NCI-H1092 treated with DMSO at 0.1 percent for 48 hours (cell line): ENCODE data around the gene CDC6.

ENCODE experiments used
- DNase-seq: peaks from one replicate; lab custom pipeline; 2025; lab: John Stamatoyannopoulos, UW

Gene CDC6

DNA sequence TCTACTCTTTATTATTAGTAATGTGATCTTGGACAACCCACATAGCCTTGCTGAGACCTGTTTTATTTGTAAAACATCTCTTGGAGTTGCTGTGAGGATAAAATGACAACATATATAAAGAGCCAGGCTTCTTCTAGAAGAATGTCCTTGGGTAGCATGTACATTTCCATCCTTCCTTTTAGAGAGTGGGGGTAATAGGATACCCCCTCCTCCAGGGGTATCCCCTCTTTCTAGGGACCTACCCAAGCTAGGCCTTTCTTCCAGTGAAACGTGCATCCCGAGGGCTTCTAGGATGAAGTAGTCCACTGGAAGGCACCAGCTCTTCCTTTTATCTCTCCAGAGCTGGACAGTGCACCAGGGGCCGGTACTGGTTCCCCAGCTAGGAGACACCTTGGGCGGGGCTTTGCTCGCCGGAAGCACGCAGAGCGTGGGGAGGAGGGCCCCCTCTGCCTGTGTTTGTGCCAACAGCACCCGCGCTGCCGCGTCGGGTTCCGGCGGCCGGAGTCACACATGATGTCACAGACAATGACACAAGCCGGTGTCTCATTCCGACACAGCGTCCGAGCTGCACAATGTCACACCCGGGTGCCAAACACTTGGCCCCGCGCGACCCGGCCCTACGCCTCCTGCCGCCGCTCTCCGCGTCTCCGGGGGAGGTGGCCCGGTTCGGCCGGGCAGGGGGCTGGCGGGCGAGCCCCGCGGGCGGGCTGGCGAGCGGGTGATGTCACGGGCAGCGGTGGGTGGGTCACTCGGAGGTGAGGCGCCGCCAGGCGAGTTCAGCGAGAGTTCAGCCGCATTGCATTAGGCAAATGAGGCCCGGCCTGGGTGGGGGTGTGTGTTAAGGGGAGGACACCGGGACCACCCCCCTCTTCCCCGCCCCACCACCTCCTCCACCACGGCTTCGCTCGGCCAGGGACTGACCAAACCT, 53.5 kb downstream of the CDC6 start:
- DNase-seq = peak; percentile 52

DNA sequence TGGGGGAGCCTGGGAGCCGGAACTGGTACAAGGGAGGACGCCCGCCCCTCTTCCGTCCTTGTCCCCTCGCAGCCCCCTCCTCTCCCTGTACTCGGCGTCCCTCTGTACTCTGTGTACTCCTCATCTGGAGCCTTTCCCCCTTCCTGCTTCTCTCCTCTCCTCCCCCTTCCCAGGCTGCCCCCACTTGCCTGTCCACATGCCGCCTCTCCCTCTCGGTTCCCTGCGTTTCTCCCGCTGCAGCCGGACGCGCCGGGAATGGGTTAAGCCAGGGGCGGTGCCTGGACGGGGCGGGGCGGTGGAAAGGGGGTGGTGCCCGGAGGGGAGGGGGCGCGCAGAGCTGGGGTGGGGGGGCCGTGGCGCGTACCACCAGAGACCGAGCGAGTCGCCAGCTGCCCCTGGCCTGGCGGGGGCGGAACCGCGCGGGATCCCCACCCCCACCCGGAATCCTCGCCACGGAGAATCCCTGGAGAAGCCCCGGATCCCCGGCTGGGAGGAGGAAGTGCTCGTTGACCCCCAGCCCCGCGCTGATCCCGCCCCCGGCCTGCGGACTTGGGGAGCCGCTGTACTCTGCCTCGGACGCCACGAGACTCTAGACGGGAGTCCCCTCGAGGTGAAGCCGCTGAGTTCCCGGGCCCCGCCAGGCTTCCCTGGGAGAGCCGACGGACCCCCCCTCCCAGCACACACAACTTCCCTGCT, 54.3 kb downstream of the CDC6 start:
- DNase-seq = peak; percentile 25

DNA sequence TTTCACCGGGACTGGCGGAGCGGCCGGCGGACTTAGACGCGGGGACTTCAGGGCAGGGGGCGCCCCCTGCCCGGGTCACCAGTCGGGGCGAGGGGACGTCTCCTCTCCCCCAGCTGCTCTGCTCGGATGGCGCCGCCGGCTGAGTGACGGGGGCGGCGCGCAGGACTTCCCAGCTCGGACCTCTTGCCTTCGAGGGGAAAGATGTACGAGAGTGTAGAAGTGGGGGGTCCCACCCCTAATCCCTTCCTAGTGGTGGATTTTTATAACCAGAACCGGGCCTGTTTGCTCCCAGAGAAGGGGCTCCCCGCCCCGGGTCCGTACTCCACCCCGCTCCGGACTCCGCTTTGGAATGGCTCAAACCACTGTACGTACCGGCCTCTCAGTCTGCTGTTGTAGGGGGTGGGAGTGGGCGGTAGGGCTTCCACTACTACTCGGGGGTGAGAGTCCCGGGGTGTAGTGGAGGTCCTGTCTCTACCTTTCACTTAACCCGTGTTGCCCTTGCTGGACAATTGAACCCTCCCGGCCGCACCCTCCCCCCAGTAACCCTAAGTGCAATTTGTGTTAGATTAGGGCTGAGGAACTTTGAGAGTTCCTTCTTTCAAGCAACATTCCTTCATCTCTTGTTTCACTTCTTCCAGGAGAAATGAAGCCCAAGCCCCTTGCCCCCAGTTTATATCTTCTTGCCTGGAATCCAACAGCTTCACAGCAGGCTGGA, 55.0 kb downstream of the CDC6 start:
- DNase-seq = no peak

DNA sequence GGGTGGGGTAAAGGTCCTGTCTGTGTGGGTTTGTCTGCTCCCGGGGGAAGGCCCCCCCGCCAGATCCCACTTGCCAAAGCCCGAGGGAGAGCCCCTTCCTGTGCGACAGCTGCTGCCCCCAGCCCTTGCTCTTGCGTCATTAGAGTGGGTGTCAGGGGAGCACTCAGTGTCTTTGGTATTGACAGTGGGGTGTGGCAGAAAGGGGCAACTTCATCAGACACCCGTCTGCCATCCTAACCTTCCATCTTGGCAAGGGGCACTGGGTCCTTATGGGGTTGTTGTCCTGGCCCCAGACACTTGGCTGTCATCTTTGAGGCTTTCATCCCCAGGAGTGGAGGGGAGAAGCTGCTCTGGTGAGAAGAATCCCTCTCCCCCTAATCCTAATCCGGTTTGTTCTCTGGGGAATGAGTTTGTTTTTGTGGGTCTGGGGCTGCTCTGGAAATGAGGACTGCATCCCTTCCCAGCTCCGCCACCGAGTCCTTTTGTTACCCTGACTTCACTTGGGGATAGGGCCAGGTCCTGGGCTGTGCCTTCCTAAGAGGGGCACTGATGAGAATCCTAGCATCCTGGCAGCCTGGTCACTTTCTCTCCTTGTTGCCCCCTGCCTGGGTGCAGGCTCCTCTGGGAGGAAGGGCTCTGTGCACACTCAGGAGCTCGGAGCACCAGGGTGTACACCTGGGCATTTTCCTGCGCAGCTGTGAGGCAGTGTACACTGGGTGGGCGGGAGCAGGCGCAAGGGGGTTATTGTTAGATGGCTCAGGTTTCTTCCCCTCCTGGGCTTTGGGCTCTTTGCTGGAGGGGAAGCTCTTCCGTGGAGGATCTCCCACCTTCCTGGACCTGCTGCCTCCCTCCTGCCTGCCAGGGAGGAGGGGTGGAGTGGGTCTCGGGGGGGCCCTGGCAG, 55.8 kb downstream of the CDC6 start:
- peak; percentile 37 for DNase-seq

DNA sequence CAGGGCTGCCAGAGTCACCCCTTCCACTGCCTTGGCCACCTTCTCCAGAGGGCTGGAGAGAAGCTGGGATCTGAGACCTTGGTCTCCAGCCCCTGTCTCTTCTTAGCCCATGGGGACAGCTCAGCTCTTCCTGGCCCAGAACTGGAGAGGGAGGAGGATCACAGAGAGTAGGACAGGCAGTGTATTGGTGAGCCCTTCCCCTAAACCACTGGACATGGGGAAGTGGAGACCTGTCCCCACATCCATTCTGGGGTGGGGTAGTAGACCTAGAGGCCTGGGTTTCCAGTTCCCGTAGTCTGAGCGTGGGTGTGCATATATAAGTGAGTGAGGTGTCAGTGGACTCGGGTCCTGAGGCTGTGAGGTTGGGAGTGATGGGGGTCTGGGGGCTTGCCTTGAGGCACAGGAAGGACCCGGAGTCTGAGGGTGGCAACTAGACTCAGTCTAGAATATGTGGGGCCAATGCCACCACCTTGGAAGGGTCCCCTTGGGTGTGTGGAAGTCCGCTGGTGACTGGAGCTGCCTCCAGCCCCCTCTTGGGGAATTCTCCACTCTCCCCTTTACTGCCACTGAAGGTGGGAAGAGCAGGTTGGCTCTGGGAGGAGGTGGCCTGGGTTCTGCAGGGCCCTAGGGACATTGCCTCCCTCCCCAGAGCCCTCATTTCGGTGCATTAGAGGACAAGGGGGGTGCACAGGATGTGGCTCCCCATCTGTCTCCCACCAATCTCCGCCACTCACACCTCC, 56.9 kb downstream of the CDC6 start:
- no peak for DNase-seq

DNA sequence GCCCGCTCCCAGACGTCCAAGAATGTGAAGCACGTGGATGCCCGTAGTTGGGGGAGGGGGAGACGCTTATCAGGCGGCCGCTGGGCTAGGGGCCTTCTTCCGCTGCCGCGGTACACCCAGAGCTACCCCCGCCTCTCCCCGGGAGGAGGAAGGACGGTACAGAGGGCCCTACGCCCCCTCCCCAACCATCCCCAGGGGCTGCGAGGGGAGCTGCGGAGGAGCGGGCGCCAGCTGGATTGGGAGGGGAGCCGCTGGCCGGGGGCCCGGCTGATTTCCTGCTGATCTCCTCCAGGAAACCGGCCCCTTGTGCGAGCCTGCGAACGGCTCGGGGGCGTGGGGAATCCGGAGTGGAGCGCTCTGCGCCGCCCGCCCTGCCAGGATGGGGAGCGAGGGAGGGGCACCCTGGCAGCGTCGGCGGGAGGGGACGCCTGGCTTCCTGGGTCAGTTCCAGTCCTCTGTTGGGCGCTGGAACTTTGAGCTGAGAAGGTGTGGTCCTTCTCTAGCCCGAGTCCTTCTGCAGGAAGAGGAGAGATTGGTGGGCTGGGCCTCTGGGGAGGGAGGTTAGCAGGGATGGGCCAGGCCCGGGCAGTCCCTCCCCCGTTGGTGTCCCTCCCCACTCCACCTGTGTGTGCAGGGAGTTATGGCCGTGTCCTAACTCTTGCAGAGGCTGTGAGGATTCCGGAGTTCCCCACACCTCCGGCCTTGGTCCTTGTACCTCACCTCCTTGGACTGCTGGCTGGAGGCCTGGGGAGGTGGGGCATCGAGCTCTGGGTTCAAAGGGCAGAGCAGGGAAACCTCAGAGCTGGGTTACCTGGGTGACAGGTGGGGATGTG, 57.7 kb downstream of the CDC6 start:
- DNase-seq = peak; percentile 52

DNA sequence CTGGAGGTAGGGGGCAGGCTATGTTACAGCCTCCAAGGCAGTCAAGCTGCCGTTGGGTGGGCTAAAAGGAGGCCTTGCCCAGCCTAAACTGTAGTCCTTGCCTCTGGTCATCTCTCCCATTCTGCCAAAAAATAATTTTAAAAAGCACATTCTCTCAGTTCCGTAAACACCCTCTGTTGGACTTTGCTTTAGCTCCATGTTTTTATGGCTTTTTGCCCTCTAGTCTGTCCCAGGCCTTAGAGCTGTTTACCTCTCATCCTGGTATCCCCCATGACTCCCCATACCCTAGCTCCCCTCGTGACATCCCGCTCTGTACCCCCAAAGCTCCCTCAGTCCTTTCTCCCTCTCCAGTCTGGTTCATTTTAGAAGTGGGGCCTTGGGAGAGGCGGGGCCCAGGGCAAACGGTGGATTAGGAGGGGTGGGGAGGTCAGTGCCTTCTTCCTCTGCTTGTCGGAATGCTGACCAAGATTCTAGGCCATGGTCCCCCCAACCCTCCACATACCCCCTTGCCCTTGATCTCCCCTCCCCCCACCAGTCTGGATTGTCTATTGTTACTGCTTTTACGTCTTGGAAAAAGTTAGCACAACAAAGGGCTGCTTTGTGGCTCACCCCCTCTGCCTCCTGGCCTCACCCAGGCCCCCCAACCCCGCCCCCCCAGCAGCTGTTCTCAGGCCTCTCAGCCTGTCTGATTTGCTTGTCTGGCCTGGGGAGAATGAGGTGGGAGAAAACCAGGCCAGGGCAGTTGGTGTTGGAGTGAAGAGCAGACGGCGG, 58.5 kb downstream of the CDC6 start:
- no peak for DNase-seq

DNA sequence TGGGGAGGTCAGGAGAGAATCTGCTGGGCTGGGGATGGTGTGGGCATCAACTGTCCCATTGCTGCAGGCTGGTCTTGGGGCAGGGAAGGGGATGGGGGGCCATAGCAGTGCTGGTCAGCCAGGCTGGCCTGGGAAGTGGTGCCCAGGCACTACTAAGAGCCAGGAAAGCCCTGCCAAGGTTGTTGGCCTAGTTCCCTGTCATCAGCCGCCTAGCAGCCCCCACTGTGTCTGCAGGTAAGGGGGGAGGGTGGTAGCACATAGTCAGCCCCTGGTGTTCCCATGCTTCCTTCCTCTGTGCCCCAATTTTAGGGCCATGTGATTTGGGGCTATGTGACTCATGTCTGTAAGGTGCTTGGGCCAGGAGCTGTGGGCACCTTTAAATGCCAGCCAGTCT, 59.1 kb downstream of the CDC6 start:
- DNase-seq = no peak

DNA sequence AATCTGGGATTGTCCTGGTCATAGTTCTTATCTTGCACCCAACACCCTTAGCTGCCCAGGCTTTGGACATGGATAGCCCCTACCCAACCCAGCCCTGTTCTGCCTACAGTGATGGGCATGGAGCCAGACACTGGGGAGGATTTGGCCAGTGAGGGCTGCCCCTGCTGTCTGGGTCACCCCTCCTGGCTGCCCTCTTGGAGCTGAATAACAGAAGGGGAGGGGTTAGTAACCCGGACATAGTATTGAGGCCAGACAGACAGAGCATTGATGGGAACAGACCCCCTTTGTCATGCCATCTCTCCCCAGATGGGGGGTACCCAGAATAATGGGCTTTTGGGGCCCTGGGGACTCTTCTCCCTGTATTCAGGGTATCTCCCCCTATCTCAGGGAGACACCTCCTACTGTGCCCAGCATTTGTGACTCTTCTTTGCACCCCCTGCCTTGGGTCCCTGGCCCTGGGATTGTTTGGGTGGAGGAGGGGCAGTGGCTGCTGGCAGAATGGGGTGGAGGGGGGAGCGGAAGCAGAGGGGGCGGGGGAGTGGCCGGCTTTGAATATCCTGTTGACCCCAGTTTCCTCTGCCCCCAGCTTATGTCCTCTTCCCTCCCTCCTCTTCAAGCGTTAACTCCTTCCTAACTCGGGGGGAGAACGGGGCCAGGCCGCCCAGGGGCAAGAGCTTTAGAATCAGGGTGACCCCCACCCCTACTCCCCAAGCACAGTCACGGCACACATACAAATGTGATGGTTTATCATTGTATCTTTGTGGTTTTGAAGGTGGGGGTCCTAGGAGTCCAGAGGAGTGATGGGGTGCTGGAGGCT, 59.8 kb downstream of the CDC6 start:
- DNase-seq = no peak

DNA sequence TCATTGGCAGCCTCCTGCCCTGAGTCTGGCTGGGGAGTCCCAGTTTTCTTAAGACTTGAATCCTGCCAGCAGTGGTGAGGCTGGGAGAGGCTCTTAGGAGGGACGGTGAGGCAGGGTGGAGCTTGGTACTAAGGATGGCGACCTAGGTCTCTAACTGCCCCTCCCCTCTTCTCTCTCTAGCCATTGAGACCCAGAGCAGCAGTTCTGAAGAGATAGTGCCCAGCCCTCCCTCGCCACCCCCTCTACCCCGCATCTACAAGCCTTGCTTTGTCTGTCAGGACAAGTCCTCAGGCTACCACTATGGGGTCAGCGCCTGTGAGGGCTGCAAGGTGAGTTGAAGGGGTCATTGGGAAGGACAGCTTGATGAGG, 60.4 kb downstream of the CDC6 start:
- no peak for DNase-seq

DNA sequence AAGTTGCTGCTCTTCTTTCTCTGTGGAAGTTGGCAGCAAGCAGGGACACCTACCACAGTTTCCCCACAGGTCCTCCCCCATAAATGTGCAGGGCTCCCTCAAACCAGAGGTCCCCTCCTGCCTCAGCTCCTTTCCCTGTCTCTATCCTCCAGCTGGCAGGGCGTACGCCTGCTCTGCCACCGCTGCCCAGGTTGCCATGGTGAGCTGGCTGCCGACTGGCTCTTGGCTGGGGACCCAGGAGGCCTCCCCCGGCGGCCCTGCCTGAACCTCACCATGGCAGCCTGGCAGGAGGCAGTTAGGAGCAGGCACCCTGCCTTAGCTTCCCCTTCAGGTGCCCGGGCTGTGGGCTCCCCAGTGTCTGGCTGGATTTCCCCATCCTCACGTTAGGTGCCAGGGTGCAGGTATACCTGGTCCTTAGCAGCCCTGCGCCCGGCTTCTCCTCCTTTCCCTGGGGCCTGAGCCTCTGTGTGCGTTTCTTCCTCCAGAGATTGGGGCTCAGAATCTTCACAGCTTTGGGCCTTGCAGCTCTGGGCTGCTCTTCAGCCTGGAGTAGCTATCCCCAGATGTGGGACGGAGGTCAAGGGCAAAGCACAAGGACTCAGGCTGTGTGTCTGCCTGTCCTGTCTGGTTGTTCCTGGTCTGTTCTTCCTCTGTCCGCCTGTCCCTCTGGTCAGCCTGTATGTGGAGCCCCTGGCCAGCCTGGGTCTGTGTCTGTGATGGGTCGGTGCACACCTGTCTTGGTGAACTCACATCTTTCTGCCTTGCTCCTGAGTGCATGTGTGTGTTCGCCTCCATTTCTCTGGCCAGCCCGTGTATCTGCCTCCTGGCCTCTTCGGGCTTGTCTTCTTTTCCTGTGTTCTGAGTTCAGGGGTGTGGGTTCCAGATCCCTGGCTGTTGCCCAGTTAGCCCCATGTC, 61.1 kb downstream of the CDC6 start:
- DNase-seq = peak; percentile 90

DNA sequence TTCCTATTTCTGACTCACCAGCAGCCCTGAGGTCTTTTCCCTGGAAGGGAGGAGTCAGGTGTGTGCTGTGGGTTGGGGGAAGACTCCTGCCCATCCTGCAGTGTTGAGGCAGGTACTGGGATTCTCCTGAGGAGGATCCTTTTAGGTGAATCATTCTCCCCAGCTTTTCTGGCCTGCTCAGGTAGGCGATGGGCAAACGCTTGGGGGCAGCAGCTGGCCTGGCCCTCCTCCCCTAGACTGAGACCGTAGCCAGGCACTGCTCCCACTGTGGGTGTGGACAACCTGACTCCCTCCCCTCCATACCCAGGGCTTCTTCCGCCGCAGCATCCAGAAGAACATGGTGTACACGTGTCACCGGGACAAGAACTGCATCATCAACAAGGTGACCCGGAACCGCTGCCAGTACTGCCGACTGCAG, 61.8 kb downstream of the CDC6 start:
- no peak for DNase-seq

DNA sequence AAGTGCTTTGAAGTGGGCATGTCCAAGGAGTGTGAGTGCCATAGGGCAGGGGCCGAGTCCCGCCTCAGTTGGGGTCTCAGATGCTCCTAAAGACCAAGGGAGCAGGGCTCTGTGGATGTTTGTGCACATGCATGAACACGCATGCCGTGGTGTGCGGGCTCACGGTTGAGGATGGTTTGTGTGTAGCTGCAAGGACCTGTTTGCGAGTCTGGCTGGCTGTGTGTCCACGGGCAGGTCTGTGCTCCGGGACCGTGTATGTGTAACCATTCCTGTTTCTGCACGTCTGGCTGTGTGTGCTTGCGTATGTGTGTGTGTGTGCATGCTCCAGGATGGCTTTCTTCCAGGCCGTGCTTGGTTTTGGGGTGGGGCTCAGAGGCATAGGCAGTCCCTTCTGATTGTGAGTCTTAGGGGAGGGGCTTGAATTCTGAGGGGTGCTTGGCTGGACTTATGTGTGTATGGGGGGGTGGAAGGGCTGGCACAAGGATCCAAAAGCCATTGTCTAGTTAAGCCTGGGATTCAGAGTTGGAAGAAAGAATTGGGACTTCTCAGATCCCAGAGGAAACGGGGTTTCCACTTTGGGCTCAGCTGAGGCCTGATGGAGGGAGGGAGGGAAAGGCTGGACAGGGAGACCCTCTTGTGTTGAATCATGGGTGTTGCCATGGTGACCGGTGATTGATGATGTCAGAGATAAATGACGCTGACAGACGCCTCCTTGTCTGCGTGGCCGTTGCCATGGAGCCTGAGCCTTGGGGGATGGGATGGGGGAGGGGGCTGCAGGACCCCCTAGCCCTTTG, 62.4 kb downstream of the CDC6 start:
- DNase-seq = peak; percentile 56

DNA sequence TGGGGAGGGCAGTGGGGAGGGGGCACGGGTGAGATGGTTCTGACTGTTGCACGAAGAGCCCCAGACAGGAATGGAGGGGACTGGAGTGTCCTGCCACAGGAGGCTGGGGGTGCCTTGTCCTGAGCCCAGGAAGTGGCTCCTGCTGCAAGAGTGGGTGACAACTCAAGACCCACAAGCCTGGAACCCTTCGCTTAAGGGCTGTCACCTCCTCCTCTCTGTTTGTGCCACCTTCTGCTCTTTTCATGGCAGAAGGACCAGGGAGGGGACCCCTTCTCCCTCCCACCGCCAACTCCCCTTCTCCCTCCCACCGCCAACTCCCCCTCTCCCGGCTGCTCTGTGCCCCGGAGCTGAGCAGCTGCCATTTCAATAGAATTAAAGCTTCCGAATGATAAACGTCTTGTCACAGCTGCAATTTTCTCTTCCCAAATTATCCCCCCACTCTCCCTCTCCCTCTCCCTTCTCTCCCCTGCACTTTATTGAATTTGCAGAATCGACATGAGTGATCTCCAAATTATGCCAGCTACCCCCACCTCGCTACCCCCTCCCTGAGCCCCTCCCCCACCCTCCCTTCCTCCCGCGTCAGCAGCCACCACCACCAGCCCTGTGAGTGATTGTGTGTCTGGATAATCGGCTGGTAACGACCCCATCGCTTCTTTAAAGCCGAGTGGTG, 63.1 kb downstream of the CDC6 start:
- peak; percentile 90 for DNase-seq

DNA sequence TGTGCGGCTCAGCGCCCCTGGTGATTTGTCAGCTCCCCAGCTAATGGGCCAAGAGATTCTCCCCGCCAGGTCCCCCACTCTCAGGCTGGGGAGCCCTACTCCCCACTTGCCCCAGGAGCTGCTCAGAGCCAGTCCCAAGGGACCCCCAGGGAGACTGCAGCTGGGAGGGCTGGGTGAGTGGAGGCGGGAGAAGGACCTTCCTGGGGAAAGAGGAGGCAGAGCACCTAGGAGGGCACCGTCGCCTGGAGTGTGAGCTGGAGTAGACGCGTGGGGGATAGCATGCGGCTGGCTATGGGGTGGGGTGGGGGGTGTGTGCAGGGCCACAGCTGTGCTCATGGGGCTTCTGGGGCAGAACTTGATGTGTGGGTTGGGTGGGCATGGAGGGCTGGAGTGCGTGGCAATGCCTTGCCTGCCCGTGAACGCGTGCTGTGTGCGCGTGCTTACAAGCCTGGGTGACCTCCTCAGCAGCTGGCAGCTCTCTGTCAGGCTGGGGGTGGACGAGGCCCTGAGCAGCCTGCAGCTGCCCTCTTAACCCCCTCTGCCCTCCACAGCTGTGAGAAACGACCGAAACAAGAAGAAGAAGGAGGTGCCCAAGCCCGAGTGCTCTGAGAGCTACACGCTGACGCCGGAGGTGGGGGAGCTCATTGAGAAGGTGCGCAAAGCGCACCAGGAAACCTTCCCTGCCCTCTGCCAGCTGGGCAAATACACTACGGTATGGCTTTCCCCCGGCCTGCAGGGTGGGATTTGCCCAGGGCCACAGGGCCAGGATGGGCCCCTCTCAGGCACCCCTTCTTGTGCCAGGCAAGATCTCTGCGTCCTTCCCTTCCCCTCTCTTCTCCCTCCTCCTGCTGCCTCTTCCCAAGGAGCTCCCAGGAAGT, 63.9 kb downstream of the CDC6 start:
- peak; percentile 84 for DNase-seq
